Rectal smooth muscle tissue (tissue), 1 donor: ENCODE data around the gene ADAMTS16.

Experiments used
- H3K27ac ChIP-seq: one replicate; pipeline ENCODE4 v1.7.0; 2013; ENCODE audit warnings: low read depth, low read length, inconsistent platforms
- H3K27me3 ChIP-seq: one replicate; pipeline ENCODE4 v1.7.0; 2013; ENCODE audit warnings: low read length; ENCODE audit not compliant: control insufficient read depth, insufficient read depth
- H3K36me3 ChIP-seq: one replicate; pipeline ENCODE4 v1.7.0; 2013; ENCODE audit warnings: low read length; ENCODE audit not compliant: control insufficient read depth, insufficient read depth
- H3K4me1 ChIP-seq: one replicate; pipeline ENCODE4 v1.7.0; 2013; ENCODE audit warnings: low read length; ENCODE audit not compliant: control insufficient read depth, insufficient read depth
- H3K4me3 ChIP-seq: one replicate; pipeline ENCODE4 v1.7.0; 2013; ENCODE audit warnings: low read length
- H3K9ac ChIP-seq: one replicate; pipeline ENCODE4 v1.7.0; 2013; ENCODE audit warnings: low read length

ADAMTS16 gene

DNA sequence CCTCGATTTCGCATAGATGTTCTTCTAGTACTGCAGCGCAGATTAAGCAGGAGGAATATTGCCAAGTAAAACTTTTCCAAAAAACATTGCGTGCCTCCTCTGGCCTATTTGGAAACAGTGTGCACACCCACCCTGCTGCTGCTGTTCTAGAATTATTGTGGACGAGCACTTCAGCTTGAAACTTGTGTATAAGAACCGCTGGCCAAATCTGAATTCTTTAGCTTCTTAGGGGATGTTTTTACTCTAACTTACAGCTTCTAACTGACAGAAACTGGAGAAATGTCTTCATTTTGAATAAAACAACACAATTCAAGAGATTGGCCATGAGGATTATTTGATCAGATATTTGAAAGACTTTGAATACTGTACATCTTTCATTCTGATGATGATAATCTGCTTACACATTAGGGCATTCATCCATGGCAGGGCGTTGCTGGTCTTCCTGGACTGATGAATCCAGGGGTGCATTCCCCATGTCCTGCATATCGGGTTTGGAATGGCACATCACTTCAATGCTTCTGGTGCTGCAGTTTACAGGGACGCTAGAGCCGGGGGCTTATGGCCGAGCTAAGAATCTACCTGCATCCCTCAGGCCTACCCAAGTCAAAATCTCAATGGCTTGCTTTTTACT lies 6.5 kb downstream of the ADAMTS16 start:
- Histone ChIP-seq H3K27ac (no peak overlapping the region), H3K4me3 (no peak overlapping the region), H3K4me1 (no peaks in the 10 kb centered on the region), H3K27me3 (no peaks in the 10 kb centered on the region), H3K36me3 (no peaks in the 10 kb centered on the region), H3K9ac (no peak overlapping the region)

DNA sequence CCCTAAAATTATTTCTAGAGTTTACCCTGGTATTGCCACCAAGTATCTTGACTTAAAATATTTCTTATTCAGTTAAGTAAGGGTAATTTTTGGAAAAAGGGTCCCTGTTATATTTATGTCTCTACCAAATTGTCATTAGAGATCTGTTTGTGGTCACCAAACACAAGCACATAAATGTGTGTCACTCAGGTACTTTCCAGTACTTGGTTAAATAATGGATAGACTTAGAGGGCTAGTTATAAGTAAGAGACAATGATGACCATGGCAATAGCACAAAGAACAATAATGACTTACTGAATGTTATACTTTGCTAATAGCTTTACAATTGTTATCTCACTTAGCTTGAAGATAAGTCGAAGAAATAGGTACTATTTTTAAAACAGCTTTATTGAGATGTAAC lies 9.0 kb downstream of the ADAMTS16 start:
- no peak overlapping the region for H3K9ac ChIP-seq
- H3K4me1 ChIP-seq, result no peaks in the 10 kb centered on the region
- H3K27ac ChIP-seq, result no peak overlapping the region
- H3K36me3 ChIP-seq, result no peaks in the 10 kb centered on the region
- H3K4me3 ChIP-seq, result no peak overlapping the region
- no peaks in the 10 kb centered on the region for H3K27me3 ChIP-seq

DNA sequence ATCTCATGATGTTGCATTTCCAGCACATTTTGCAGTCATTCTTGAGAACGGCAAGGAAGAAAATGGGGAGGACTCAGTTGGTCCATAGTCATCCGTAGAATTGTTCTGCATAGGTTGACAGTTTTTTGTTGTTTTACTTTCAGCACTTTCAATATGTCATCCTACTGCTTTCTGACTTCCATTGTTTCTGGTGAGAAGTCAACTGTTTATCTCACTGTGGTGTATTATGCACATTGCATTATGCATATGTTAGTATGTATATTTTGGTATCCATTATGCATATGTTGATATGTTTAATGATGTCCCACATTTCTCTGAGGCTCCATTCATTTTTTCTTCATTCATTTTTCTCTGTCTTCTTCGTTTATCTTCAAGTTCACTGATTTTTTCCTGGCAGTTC lies 10.5 kb downstream of the ADAMTS16 start:
- H3K36me3 ChIP-seq, result no peaks in the 10 kb centered on the region
- no peak overlapping the region for H3K4me3 ChIP-seq
- no peak overlapping the region for H3K9ac ChIP-seq
- no peaks in the 10 kb centered on the region for H3K27me3 ChIP-seq
- H3K4me1 ChIP-seq, result no peaks in the 10 kb centered on the region
- no peak overlapping the region for H3K27ac ChIP-seq

DNA sequence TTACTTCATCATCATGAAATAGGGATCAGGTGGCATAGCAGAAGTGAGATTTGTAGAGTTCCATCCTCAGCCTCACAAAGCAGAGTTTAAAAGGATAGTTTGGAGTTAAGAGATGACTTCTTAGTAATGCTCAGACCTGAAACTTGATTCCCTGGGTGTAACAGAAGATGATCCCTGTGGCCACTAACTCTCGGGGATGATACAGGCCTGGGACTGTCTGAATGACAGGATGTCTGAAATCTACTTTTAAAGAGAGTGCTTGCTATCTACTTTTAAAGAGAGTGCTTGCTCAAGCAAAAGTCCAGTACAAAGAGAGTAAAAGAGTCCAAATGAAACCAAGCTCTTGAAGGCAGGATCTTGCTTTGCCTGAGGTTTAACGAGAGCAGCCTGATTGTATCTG lies 14.6 kb downstream of the ADAMTS16 start:
- no peak overlapping the region for H3K4me3 ChIP-seq

DNA sequence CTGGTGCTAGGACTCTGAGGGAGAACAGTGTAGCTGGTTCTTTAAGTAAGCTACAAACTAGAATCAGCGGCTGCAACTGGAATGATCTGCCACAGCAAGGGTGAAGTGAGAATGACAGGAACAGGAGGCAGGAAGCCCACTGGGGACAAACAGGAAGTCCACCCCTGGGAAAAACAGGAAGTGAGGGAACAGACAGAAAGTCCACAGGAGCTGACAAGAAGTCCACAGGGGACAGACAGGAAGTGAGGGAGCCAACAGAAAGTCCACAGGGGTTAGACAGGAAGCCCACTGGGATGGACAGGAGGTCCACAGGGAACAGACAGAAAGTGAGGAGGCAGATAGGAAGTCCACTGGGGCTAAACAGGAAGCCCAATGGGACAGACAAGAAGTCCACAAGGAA lies 15.5 kb downstream of the ADAMTS16 start:
- Histone ChIP-seq H3K4me1 (no peaks in the 10 kb centered on the region), H3K36me3 (no peaks in the 10 kb centered on the region), H3K9ac (no peak overlapping the region), H3K27me3 (no peaks in the 10 kb centered on the region), H3K27ac (no peak overlapping the region), H3K4me3 (no peak overlapping the region)

More for the DNA sequence above, 14.6 kb downstream of the ADAMTS16 start:
- Histone ChIP-seq H3K27me3 (no peaks in the 10 kb centered on the region), H3K27ac (no peak overlapping the region), H3K4me1 (no peaks in the 10 kb centered on the region), H3K36me3 (no peaks in the 10 kb centered on the region), H3K9ac (no peak overlapping the region)

DNA sequence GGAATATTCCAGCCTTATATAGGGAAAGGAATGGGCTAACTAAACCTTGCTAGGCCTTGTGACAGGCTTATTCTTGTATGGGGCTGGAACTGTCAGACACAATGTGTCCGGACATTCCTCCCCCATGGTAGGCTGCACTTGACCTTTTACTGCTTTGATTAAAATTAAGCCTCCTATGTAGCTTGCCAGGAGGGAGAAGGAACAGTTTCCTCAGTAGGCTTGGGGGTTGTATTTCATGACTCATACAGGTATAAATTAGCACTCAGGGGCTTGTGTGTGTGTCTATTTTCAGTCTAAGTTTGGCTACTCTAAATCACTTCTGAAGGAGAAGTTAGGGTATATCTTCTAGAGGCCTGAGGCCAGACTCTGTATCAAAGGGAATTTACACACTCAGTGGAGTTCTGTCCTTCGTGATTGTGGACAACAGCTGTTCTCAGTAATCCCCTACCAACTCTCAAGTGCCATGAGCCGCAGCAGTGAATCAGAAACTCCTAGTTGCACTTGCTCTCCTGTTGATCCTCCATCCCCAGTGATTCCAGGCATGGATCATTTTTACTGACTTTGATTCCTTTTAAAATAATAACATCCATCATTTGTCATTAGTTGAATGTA lies 16.4 kb downstream of the ADAMTS16 start:
- Histone ChIP-seq H3K9ac (no peak overlapping the region), H3K4me3 (no peak overlapping the region), H3K4me1 (no peaks in the 10 kb centered on the region), H3K27me3 (no peaks in the 10 kb centered on the region), H3K36me3 (no peaks in the 10 kb centered on the region), H3K27ac (no peak overlapping the region)

DNA sequence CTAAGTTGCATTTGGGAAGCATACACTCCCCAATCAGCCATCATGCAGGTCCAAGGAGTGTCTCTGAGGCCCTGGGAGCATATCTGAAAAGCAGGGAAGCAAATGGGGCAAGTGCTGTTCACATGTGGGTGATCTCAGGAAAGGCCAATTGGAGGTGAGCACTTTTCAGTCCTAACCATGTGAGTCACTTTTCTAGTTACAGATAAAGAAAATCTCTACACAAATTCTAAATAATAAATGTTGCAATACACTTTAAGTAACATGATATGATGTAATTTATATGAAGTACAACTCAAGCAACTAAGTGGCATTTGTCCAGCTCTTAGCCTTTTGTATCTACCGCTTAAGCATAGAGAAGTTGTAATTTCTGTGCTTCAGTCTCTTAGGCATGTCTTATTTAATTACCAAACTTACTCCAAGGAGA lies 18.4 kb downstream of the ADAMTS16 start:
- no peak overlapping the region for H3K4me3 ChIP-seq
- H3K36me3 ChIP-seq, result no peaks in the 10 kb centered on the region
- H3K9ac ChIP-seq, result no peak overlapping the region
- H3K4me1 ChIP-seq, result no peaks in the 10 kb centered on the region
- H3K27me3 ChIP-seq, result no peaks in the 10 kb centered on the region
- H3K27ac ChIP-seq, result no peak overlapping the region

DNA sequence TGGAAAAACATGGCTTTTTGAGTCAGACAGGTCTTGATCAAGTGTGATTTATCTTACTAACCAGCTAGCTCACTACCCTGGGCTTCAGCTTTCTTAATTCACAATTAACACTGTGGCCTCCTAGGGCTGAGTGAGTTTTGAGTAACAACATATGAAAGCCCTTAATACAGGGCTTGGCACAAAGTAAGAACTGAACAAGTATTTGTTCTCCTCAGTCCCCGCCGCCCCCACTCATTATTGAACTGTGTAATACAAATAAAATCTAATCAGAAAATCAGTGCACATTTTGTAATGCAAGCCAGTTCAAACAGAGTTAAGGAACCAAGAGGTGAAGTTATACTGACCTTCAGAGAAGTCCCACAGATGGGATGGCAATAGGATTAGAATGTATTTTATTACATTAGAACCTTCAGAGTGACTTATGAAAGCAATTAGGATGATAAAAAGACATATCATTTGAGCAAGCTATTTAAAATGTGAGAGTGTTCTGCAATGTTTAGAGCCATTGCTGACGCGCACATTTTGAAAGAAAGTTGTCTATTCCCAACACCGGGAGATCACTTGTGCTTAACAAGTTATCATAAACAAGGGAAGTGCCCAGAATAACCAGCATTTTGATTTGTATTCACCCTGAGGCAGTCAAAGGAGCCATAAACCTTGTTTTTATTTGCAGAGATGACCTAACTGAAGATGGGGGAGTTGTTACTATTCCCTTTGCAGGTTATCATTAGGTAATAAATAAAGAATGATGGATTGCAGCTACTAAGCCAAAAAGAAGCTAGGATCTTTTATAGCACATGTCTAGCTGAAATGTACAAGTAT lies 19.4 kb downstream of the ADAMTS16 start:
- Histone ChIP-seq H3K27ac (no peak overlapping the region), H3K27me3 (no peaks in the 10 kb centered on the region), H3K36me3 (no peaks in the 10 kb centered on the region), H3K4me3 (no peak overlapping the region), H3K9ac (no peak overlapping the region), H3K4me1 (no peaks in the 10 kb centered on the region)

DNA sequence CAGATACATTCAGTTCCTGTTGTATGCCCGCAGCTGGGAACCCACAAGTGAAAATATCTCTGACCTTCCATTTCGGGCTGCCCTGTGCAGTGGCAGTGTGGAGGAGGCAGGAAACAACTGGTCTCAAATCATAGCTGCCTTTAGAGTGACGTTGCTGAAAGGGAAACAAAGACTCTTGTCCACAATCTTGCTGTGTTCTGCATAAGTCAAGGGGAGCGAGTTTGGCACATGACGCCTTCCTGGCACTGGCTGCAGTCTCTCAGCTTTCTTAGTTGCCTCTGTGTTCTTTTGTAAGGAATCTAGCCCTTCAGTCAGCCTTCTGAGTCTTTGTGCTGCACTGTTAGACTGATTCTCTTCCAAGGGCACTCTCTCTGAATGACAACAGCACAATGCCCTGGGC lies 24.0 kb downstream of the ADAMTS16 start:
- Histone ChIP-seq H3K4me1 (no peaks in the 10 kb centered on the region), H3K4me3 (no peak overlapping the region), H3K36me3 (no peaks in the 10 kb centered on the region), H3K27ac (no peak overlapping the region), H3K27me3 (no peaks in the 10 kb centered on the region), H3K9ac (no peak overlapping the region)

DNA sequence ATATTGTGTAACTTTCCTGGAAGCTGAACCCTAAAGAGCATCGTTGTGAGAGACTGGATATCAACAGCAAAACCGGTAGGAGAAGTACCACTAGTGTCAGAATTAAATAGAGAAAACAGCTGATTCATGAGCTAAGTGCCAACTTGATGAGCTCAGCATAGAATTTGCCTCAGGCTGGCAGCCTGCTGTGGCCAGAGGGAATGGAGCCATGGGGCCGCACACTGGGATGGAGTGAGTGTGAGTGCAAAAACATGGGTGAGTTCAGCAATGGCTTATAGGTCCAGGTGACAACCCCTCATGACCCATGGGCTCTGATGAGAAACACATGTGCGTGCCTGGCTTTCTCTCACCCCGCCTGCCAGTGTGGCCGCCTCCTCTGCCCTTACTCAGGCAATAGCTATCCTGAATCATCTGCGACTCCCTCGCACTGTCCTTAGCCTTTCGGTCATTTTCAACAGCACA lies 25.4 kb downstream of the ADAMTS16 start:
- Histone ChIP-seq H3K4me1 (no peaks in the 10 kb centered on the region), H3K27me3 (no peaks in the 10 kb centered on the region), H3K4me3 (no peak overlapping the region), H3K9ac (no peak overlapping the region), H3K36me3 (no peaks in the 10 kb centered on the region), H3K27ac (no peak overlapping the region)

DNA sequence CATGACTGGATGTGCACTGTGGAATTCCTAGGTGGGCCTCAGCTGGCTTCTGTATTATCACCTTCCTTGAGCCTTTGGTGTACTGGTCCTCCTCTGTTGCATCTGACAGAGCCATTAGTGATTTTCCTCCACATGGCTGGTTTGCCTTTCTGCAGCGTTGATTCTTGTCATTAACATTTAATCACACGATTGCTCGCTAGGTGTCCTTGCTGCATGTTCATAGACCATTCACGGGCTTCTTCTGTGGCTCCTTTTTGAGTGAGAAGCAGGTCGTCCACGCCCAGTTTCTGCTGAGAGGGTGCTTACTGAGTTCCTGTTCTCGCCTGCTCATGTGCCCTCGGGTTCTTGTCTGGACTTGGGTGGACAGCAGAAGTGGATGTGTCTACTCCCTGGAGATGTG lies 29.3 kb downstream of the ADAMTS16 start:
- H3K27me3 ChIP-seq, result no peaks in the 10 kb centered on the region
- H3K9ac ChIP-seq, result no peak overlapping the region
- no peaks in the 10 kb centered on the region for H3K36me3 ChIP-seq

DNA sequence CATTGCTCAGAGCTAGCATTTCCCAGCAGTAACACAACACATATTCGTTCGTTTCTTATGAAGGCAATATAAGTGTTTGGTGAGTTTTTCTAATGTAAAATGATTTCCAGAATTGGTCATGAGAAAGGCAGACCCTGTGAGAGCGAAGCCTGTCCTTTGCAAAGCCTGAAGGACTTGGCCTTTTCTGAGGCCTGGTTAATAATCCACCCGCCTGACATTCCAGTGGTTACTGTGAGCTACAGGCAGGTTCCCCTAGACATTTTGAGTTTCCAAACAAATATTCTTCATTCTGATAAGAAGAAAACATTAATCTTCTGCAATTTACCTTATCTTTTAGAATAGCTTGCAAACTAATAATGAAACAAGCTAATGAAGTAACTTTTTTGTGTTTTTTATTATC lies 38.0 kb downstream of the ADAMTS16 start:
- H3K27ac ChIP-seq, result no peak overlapping the region
- H3K9ac ChIP-seq, result no peak overlapping the region

More for the DNA sequence above, 29.3 kb downstream of the ADAMTS16 start:
- Histone ChIP-seq H3K27ac (no peak overlapping the region), H3K4me3 (no peak overlapping the region), H3K4me1 (no peaks in the 10 kb centered on the region)

More for the DNA sequence above, 38.0 kb downstream of the ADAMTS16 start:
- H3K4me3 ChIP-seq, result no peak overlapping the region
- H3K4me1 ChIP-seq, result no peaks in the 10 kb centered on the region
- no peaks in the 10 kb centered on the region for H3K27me3 ChIP-seq
- no peaks in the 10 kb centered on the region for H3K36me3 ChIP-seq
